HG02610 (cell line): Measurements from ENCODE around the gene SWAP70.

Experiments used
- ATAC-seq: cut with Tn5 transposase; IDR thresholded peaks from one replicate; pipeline ENCODE4 v1.9.1; 2021; ENCODE audit warnings: mild to moderate bottlenecking, moderate library complexity; ENCODE audit not compliant: unreplicated experiment

SWAP70 gene

DNA sequence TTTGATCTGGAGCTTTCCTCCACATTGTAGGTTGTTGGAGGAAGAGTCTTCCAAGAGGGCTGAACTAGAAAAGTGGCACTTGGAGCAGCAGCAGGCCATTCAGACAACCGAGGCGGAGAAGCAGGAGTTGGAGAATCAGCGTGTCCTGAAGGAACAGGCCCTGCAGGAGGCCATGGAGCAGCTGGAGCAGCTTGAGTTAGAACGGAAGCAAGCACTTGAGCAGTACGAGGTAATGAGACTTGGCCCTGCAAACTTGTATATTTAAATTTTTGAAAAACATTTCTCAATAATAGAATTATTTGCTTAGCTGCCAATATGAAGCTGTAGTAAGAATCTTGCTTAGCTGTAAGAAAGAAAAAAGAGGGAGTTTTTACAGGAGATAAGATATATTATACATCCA, 84.0 kb downstream of the SWAP70 start:
- no peak for ATAC-seq

DNA sequence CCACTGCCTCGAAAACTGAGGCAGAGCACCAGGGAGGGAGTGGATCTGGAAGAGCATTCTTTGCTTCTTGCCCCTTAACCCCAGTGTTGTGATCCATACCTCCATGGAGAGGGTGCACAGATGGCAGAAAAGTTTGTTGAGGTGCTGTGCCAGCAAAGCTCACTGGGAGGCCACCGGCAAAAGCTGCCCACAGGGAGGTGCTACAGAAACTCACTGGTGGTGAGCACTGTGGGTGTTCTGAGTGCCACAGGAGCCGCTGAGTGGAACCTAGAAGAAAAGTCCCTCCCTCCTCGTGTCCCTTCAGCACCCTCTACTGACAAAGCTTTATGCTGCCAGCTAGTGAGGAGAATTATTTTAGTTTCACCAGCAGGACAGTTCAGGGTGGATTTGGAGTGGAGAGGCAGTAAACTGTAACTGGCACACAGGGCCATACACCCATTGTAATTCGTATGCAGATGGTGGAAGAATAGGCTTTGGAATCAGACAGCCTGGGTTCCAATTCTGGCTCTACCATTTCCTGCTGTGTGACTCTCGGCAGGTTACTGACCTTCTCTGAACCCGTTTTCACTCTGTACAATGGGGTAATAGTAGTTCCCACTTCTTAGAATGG, 84.6 kb downstream of the SWAP70 start:
- ATAC-seq = peak; percentile 70

DNA sequence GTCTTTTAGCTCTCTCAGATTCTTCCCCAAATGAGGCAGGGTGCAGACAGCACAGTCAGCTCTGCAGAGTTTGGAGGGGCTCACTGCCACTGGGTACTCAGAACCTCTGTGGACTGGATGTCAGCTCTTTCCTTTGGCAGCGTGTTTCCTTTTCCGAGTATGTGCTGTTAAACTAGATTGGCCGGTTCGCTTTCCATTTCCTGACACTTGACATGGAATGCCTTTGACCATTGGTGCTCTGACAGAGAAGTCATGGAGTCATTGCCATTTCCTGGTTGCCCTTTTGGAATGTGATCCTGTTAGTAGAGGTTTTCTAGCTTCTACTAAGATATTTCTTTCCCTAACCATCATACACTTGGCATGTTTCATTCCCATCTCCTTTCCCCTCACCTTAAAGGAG, 86.7 kb downstream of the SWAP70 start:
- ATAC-seq = no peak

DNA sequence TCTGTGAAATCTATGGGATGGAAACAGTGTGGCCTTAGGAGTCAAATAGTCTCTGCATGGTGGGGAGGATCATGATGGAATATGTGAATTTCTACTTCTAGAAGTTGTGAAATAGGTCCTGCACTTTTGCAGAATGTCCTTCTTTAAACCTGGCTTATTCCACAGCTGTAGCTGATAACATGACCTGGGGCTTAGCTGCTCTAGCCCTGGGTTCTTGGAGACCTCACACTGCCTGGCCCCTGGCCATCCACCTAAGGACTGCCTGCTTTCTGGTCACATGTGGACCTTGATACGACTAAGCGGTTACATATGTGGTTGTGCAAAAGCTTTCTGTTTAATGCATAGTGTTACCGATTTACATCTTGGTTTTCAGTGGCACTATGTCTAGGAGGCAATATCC, 88.2 kb downstream of the SWAP70 start:
- ATAC-seq = no peak

DNA sequence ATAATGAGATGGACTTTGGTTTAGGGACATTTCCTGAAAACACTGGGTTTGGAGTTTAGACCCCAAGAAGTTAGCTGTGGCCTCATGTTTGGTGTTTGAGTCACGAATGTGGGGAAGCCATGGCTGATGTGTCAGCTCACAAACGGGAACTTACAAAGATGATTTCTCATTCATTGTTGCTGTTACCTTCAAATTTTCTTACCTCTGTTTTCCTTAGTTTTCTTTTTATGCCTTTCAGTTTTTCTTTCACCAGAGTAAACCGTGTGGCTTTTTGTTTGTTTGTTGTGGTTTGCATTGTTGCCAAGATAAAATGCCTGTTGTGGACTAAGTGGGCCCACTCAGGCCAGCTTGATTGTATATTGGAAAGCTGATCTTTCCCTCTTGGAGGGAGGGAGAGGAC, 89.1 kb downstream of the SWAP70 start:
- no peak for ATAC-seq

DNA sequence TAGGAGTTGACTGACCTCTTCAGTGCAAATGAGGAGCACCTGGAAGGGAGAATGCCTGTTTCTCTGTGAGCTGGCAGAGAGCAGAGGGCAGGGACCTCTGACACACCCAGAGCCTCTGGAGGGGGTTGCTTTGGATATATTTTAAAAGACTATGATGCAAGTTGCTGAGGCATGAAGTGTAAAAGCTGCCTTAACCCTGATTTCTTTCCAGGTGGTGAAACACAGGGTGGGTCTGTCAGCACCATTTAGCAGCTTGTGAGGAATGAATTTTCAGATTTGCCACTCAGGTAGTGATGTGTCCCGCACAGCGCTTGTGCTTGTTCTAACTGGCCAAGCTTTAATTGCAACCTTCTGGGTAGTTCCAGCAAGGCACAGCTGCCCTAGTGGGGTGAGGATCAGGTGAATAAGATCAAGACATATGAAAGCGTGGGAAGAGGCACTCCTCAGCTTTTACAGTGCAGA, 90.2 kb downstream of the SWAP70 start:
- ATAC-seq = no peak

DNA sequence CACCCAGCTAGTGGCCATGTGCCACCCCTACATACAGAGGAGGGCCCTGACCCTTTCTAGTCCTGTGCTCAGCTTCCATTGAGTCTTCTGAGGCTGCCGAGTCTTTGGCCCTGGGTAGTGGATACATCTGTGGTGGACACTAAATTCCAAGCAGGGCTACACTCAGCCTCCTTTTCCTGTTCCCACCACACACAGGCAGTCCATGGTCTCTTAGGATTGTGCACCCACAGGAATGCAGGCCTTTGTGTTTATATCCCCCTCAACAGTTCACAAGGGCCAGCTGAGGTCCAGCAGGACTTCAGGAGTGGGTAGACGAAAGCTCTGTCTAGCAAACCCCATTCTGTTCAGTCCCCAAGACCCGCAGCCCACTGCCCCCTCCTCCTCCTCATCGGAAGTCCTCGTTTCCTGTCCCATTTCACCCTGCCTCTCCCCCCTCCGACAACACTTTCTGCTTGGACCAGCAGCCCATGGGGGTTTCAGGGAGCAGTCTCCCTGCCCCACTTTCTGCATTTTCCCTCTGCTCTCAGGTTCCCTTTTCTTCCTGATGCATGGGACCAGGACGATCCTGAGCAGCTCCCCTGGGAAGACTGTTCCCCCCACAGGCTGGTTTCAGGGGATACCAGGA, 91.8 kb downstream of the SWAP70 start:
- no peak for ATAC-seq

DNA sequence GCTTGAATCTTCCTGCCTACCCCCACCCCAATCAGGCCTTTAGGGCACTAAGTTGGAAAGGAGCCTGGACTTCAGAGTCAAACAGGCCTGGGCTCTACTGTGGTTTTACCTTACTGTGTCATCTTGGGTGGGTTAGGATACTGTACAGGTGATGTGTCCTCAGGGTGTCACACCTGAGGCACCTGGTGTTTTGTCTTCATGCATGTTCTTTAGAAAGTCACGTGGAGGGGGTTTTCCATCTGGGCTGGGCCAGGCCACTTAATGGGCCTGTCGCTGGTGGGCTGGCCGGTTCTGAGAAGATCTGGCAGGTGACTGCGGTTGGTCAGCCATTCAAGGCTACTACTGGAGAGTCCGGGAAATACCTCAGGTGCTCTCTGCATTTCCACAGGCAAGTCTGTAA, 92.6 kb downstream of the SWAP70 start:
- ATAC-seq = no peak

DNA sequence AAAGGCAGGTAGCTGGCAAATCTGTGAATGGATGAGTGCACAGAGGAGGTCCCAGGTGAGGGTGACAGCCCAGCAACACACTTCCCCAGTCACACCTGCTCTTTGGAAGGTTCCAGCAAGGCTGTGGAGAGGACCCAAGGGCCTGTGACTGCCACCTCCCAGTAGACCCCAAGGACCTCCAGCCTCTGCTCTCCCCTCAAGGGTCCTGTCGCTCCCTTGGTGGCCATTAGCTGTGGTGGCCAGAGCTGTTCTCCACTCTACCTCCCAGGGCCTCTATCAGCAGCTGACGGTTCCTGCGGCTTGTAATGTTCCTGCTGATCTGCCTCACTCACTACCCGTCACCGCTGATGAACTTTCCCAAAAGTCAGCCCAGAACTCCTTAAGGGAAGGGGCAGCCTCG, 93.0 kb downstream of the SWAP70 start:
- no peak for ATAC-seq

DNA sequence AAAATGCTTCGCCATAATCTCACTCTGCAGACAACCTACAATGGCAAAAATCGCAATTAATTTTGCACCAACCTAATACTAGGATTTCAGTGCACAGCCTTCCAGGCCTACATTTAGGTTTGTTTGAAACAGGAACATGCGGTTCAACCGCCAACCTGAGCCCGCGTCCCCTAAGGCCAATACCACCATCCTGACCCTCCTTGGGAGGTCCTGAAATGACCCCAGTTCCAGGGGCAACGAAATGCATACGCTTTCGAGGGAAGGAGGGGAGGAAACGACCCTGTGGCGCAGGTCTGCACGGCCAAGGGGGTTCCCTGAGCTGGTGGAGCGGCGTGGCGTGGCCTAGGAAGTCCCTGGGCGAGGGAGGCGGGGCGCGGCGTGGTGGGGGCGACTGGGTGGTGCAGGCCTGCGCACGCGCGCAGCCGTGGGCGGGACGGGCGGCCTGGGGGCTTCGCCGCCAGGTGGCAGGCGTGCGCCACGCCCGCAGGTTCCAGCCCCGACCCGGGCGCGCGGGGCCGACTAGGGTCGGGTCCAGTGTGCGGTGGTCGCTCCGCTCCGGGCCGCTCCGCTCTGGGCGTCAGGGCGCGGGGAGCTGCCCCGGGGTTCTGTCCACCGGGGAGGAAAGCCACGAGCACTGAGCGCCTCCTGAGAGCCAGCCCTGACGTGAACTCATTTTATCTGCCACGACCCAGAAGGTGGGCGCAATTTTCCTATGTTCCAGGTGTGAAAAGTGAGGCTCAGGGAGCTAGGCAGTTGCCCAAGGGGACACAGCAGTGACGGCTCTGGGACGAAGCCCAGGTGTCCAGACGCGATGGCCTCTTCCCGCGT, 94.1 kb downstream of the SWAP70 start:
- ATAC-seq = peak; percentile 55

DNA sequence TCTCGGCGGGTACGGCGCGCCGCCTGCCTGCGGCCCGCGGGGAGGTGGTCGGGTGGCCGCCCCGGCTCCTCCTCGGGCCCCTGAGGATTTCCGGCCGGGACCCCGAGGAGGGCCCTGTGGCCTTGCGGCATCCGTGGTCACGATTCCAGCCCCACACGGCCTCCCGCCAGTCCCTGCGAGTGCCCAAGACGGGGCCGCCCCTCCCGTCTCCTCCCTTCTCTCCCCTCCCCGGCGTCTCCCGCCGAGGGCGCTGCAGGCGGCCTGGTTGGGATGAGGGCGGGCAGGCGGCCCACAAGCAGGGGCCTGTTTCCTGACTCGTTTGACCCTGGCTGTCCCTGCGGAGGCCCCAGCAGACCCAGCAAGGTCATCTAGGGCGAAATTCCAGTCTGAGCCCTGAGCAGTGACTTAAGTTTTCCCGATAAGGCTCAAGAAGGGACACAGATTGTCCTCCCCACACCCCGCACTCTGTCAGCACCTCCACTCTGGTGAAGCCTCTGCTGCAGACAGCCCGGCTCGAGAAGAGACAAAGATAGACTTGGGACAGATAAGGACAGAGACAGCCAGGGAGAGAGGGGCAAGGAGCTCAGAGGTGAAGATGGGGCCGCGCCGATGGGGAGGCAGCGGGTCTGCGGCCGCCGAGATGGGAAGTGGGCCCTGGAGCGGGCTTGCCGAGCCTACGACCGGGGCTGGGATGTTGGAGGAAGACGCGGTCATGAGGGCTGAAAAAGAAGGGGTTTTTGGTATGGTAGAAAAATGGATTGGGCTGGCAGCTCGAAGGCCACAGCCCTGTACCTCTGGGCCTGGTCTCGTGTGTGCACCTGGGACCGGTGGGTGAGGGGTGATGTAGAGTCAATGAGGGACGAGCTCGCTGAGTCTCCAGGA, 95.0 kb downstream of the SWAP70 start:
- no peak for ATAC-seq

DNA sequence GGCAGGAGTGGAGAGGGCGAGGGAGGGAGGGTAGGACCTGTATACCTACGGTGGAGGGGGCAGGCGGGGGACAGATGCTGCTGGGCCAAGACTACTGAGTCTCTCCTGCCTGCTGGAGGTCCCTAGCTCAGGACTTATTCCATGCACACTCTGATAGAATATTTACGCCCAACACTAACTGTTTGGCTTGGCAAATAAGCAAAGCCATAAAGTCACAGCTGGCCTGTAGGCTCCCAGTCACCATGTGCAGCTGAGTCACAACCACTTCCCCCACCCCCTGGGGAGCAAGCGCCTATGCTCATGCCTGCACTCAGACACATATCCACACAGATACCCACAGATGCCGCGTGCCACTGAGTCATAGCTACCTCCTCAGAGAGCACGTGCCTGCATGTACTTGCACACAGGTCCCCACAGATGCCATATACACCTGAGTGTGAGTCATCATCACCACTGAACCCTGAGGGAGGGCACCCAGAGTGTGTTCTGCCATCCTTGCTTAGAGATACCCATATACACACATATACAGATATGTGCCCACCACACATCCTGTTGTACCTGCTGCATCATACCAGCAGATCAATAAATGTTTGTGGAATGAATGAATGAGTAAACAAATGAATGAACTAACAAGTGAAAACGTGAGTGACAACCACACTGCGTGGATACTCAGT, 95.8 kb downstream of the SWAP70 start:
- ATAC-seq = peak; percentile 64

DNA sequence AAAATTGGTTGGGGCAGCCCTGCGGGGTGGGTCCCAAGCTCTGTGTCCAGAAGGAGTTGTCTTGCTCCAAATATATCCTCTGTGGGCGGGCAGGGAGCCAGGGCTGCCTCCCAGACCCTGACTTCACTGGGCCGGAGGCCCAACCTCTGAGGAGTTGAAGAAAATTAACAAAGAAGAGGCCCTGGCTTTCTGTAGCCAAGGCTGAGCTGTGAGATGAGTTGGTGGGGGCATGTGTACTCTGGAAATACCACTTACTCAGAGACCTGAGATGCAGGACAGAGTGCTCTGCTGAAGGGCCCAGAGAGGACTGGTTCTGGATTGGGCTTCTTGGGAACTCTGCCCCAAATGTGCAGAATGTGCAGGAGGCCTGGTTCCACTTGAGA, 96.3 kb downstream of the SWAP70 start:
- ATAC-seq = no peak

DNA sequence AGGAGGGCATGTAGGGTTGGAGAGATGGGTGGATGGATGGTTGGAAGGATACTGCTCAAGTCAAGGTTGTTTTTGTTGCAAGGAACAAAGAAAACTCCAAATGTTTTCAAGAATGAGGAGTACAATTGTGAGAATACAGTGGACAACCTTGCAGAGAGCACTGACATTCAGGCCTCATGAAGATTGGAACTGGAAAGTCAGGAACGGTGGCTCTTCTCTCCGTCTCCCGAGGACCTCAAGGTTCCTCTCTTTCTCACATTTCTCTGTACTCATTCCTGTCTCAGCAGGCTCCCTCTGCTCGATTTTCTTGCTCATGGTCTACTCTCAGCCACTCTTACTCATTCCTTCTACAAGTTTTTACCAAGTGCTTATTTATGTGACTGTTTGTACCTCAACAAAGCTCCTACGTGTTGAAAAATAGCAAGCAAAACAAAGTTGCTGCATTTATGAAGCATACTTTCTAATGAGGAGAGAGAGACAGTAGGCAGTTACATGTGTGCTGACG, 97.6 kb downstream of the SWAP70 start:
- no peak for ATAC-seq

DNA sequence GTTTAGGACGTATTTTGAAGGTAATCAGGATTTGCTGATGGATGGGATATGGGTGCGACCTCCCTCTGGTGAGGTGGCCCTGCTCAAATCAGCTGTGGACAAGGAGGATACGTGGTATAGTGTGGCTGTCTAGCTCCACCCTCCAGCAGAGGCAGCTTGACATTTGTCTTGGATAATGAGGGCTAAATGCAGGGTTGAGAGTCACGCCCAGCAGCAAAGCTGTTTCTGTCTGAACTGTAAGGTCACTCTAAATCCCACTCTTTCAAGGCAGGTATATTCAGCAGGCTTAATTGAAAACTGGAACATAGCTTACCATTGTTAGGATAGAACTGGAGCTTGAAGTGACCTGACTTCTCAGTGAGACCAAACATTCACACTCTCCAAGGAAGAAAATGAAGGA, 98.7 kb downstream of the SWAP70 start:
- no peak for ATAC-seq

DNA sequence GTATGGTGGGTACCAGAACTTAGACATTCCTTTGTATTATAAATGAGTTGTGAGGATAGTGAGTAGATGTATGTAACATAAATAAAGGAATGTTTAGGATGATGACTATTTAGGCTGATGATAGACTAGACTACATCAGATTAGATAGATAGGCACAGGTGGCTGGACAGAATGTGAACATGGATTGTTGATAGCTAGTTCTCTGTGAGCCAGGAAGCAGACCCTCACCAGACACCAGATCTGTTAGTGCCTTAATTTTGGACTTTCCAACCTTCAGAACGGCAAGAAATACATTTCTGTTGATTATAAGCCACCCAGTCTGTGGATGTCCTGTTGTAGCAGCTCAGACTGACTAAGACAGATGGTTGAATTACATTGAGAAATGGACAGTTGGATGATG, 99.4 kb downstream of the SWAP70 start:
- no peak for ATAC-seq

DNA sequence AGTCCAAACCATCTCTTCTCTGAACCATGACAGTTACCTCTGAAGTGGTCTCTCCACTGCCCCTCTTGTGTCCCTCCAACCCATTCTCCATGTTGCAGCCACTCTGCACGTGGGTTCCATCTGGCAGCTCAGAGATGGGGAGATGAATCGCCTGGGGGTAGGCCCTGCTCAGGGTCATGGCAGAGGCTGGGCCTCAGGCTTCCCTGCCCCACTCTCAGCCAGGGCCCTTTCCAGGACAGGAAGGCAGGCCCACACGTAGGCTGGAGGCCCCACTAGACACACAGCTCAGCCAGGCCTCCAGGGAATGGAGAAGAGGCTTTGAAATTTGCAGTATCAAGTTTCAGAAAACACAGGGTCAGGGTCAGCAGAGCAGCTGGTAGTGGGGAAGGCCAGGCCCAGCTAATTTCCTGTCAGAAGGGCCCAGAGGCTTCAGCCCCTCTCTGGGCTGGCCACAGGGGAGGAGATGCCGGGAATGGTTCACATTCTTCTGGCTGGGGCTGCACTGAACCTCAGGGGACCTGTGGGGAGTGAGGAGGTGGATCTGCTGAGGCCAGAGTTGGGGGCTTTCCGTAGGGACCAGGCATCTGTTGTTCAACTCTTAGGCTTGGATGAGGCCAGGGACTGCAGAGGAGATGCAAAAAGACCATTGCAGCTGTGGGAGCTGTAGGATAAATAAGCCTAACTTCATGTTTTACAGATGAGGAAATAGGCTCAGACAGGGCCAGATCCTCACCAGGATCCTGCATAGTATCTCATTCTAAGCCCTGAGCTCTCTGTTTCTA, 101.6 kb downstream of the SWAP70 start:
- peak; percentile 52 for ATAC-seq

DNA sequence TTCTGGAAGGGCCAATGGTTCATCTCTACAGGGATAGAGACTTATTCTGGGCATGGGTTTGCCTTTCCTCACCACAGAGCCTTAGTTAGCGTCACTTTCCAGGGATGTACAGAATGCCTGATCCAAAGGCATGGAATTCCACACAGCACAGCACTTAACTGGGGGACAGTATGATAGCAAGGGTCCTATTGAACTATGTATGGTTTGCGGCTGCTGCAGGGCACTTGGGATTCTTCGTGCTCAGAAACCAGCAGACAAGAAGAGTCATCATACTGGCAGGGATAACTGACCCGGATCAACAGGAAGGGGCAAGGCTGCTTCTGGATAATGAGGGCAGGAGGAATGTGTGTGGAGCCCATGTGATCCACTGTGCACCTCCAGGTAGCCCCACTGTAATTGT, 105.7 kb downstream of the SWAP70 start:
- ATAC-seq = no peak

DNA sequence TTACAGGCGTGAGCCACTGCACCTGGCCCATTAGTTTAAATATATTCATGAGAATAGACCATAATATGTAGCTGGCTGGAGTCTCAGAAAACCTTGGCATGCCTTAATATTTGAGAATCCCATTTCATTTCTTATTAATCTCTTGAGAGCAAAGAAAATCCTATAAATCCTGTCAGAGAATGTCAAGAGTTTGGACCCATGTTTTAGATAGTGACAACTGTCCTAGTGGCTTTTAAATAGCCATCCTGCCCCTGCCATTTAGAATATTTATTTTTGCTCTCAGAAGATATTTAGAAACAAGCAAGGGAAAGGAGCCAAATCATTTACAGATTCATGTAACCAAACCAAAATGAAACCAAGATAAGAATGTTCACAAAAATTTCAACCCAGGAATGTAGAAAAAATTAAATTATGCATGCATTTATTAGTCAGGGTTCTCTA, 107.2 kb downstream of the SWAP70 start:
- no peak for ATAC-seq

DNA sequence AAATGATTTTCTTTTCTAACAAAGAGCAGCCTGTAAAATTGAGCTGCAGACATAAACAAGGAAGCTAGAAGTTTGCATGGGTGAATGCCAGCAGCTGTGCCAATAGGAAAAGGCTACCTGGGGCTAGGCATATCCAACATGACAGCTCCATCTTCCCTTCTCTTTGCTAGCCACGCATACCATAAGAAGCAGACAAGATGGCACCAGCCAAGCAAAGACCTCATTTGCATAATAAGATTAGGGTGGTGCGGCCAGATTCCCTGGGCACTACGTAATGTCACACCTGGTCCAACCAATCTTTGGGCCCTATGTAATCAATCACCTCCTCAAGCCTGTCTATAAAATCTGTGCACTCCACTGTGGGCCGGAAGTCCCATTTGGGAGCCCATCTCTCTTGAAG, 108.3 kb downstream of the SWAP70 start:
- no peak for ATAC-seq
